Subcutaneous adipose tissue (tissue), 4 donors: ENCODE measurements around the gene BAG3. TPM values are rescaled to one million over a fixed set of nuclear protein-coding genes. Genes with fewer than 3 reads are reported as not detected.

ENCODE experiments used
- CTCF ChIP-seq: fragments of 450-650 bp; IDR thresholded peaks from one replicate; pipeline ENCODE4 v1.5.1; 2016; ENCODE audit warnings: low read depth, mild to moderate bottlenecking, control low read depth, antibody characterized with exemption, moderate library complexity
- total RNA-seq, 4 donors: library from RNA; depleted of rRNA; stranded (reverse); fragments of >200 nt; gene quantifications; one replicate each; pipeline ENCODE4 v1.1.0, GENCODE V29; 2016

Gene BAG3
- total RNA-seq, 4 donors from 2014 or later: 16.1 to 33.1 (median 21.1) TPM

GRCh38 chr10:119669331-119669730 lies 18.2 kb downstream of the BAG3 start:
- TF ChIP-seq CTCF: no peak

- TF ChIP-seq CTCF: no peak
Observed at GRCh38 chr10:119669975-119670640, 18.9 kb downstream of the BAG3 start.

GRCh38 chr10:119670717-119671116 lies 19.5 kb downstream of the BAG3 start:
- no peak for TF ChIP-seq CTCF

GRCh38 chr10:119671381-119671780 lies 20.2 kb downstream of the BAG3 start:
- no peak for TF ChIP-seq CTCF

GRCh38 chr10:119672291-119672690 lies 21.1 kb downstream of the BAG3 start:
- TF ChIP-seq CTCF: no peak

GRCh38 chr10:119673271-119673670 lies 22.1 kb downstream of the BAG3 start:
- no peak for TF ChIP-seq CTCF

GRCh38 chr10:119675483-119676170 lies 24.4 kb downstream of the BAG3 start:
- TF ChIP-seq CTCF: no peak
